ENCODE data around the gene IGFBP1.

IGFBP1 gene

GRCh38 chr7:45910855-45911254 lies 22.6 kb downstream of the IGFBP1 start:
- no peak for DNase-seq

GRCh38 chr7:45911311-45911710 lies 23.0 kb downstream of the IGFBP1 start:
- no peak for DNase-seq

DNA sequence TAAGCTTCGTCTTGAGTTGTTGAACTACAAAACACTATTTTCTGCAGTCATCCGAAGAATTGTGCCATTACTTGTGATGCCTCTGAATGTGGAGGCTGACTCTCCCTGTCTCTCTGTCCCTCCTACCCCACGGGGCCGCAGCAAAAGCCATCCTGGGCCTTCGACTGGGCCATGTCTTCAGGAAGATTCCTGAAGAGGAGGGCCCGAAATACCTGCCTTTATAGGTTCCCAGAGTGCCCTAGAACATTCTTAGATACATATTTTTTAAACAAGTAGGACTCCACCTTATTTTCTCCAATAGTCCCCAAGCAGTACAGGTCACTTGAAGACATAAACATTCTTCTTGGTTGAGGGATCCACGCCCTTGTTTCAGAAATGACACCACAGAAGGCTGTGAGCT lies 24.7 kb downstream of the IGFBP1 start:
- no peak for DNase-seq

DNA sequence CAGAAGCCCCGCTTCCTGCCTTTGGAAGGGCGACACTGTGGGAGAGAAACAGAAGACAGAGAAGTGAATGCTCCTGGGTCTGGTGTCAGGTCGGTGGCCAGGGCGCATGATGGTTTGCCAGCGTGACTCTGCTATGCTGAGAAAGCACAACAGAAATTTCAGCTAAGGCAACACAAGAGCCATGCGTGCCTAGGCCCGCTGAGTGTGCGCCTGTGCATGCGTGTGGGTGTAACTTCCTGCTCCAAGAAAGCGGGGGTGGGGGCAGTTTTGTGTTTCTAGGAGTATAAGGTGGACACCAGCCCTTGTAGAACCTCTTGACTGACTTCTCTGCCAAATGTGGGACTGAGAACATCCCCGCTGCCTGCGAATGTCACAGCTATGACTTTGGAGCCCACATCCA lies 26.6 kb downstream of the IGFBP1 start:
- DNase-seq, result no peak

DNA sequence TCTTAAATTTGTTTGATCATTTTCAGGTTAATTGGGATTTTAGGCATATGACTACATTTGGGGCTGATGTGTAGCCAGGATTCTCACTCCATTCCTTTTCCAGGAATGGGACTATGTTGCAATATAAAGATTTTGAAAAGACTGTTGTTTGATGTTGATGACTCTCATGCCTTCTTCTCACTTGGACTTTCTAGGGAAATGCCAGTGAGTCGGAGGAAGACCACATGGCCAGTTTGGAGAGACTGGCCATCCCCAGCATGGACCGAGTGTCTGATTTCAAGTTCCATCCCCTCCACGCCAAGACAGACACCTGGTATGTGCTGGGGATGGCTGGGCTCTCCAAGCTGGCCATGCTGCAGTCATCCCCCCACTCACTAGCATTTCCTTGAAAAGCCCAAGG lies 27.3 kb downstream of the IGFBP1 start:
- DNase-seq, result no peak

GRCh38 chr7:45917064-45917463 lies 28.8 kb downstream of the IGFBP1 start:
- DNase-seq, result no peak

GRCh38 chr7:45917658-45918057 lies 29.4 kb downstream of the IGFBP1 start:
- DNase-seq, result peak; percentile 56

- DNase-seq, result no peak
These were observed 30.3 kb downstream of the IGFBP1 start for GRCh38 chr7:45918556-45918955.

- no peak for DNase-seq
These were observed 31.0 kb downstream of the IGFBP1 start for GRCh38 chr7:45919231-45919784.

DNA sequence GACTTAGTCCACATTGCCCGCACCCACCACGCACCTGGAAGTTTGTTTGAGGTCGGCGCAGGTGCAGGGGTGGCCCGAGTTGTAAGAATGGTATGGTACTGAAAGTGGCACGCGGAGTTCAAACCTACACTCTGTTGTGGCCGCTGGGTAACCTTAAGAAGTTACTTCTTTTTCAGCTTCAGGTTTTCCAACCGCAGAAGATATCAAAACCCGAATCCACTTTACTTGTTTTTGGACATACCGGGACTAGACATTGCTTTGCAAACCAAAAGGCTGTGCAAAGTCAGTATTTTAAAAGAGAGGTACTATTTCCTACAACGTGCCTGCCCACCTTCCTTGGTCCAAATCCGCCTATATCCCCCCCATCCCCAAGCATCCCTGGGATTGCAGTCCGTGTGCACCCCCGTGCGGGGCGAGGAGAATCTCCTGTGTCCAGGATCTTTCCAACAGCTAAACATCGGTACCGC lies 31.7 kb downstream of the IGFBP1 start:
- DNase-seq, result no peak

- no peak for DNase-seq
These were observed 32.5 kb downstream of the IGFBP1 start, which contains the start of gene IGFBP3 for GRCh38 chr7:45920502-45921380. TSS of gene IGFBP3 (minus strand) at chr7:45921272. CDS start at chr7:45921140, 132 bp downstream.

- no peak for DNase-seq
These were observed 33.1 kb downstream of the IGFBP1 start for GRCh38 chr7:45921381-45921698.

DNA sequence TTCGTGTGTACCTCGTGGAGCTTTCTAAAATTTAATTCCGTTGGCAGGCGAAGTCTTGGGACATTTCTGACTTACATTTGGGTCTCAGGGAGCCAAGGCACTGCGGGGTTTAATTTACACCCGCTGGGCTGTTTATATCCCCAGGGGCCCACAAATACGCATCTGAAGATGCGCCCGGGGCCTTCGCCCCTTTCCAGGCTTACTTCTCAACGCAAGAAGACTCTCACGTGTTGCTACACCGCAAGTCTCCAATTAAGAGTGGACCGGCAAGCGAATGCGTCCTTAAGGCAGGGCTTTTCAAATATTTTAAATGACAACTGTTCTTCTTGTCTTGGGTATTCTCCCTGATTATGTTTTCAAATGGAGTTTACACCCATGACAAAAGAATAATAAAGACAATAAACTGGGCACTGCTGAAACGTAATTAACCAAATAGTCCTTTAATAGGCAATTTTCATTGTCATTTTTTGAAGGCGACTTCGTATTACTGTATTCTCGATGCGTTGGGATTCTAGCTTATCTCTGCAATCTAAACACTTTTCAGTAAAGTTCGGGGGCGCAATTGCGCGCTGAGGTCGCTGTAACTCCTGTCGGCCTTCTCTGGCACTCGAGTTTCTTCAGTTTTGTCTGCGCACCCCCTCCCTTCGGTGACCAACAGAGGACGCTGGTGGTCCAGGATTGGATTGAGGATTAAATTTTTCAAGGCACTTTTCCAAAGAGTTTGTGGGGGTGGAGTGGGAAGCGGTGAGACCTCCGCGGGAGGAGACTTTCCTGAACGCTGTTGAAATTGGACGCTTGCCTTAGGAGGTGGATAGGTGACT lies 33.6 kb downstream of the IGFBP1 start:
- no peak for DNase-seq

DNA sequence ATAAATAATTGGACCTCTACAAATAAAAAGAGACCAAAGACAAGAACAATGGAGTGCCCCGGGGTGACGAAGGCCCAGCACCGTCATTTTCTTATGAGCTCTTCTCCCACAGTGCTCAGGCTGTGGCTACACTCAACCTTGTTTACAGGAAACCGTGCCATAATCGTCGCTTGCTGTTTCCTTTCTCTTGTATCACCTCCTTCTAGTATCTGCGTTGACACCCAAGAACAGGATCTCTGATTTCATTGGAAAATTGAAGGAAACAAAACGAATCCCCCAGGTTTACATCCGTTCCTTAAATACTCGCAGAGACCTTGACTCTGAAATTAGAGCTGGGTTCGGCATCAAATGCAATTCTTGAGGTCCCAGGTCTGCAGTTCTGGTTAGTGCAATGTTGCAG lies 34.5 kb downstream of the IGFBP1 start:
- DNase-seq, result no peak

- no peak for DNase-seq
These were observed 35.0 kb downstream of the IGFBP1 start for GRCh38 chr7:45923290-45923689.

GRCh38 chr7:45923818-45924217 lies 35.5 kb downstream of the IGFBP1 start:
- DNase-seq, result no peak

- DNase-seq, result no peak
These were observed 36.0 kb downstream of the IGFBP1 start for GRCh38 chr7:45924283-45924682.

DNA sequence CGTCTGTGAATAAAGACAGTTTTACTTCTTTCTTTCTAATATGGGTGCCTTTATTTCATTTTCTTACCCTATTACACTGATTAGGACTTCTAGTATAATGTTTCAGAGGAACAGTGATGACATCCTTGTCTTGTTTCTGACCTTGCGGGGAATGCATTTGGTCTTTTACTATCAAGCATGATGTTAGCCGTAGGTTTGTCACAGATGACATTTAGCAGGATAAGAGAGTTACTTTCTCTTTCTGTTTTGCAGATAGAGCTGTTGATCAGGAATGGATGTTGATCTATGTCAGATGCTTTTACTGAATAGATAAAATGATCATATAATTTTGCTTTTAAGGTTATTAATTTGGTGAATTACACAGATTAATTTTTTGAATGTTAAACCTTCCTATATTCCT lies 39.4 kb downstream of the IGFBP1 start:
- no peak for DNase-seq

GRCh38 chr7:45930967-45931366 lies 42.7 kb downstream of the IGFBP1 start:
- DNase-seq, result no peak

DNA sequence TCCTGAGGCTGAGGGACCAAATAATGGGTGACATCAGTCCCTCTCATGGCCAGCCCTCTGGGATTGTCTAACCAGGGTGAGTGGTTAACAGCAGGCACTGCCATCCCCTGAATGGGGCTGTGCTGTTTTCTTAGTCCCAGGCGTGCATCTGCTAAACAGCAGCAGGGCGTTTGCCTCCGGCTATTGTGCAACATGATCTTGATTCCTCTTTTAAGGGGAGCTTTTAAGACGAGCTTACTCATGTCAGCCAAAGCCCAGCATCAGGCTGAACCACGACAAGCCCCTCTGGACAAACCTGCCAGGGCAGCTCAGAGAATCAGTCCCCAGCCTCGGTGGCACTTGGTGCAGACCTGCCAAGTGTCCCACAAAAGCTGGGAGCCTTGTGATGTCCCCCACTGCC lies 49.0 kb downstream of the IGFBP1 start:
- no peak for DNase-seq

DNA sequence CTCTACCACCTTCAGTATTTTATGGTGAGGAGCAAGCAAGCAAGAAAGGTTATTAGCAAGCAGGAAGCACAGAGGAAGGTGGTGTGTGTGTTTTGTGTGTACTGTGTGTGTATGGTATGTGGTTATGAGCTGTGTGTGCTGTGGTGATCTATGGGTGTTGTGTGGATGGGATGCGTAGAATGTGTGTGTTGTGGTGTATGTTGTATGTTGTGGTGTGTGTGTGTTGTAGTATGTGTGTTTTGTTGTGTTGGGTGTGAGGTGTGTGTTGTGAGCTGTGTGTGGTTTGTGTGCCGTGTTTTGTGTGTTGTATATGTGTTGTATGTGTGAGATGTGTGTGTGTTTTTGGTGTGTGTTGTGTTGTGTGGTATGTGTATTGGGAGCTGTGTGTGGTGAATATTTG lies 49.6 kb downstream of the IGFBP1 start:
- DNase-seq, result no peak

- no peak for DNase-seq
These were observed 50.5 kb downstream of the IGFBP1 start for GRCh38 chr7:45938626-45939302.

DNA sequence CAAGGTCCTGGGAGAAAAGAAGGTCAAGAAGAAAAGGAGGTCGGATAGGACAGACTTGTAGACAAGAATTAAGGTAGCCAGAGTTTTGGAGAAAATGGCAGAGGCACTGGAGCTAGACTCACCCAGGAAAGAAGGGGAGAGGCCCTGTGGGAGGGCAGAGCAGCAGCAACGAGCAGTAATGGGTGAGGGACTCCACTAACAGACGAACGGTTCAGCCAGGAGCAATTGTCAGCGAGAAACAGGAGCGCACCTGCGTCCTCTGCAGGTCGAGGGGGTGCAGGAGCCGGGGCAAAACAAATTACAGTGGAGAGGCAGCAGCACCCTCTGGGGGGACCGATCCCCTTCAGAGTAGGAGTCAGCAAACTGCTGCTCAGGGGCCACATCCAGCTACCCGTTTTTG lies 51.3 kb downstream of the IGFBP1 start:
- no peak for DNase-seq

Data from activated CD4-positive, alpha-beta T cell treated with anti-CD3 and anti-CD28 coated beads for 1 hour (primary cell).